ENCODE data around the gene SLC16A1.

SLC16A1 gene

GRCh38 chr1:112975336-112975735 is 19.3 kb upstream of the SLC16A1 start:
- H3K4me3 ChIP-seq (ENCODE audit: low read length, poor library complexity, severe bottlenecking) = no peak overlapping the region
- H3K79me2 ChIP-seq (ENCODE audit: insufficient read depth, low read length) = no peaks in the 10 kb centered on the region
- H3K4me2 ChIP-seq (ENCODE audit: low read depth, low read length, poor library complexity, severe bottlenecking) = no peak overlapping the region
- no peak overlapping the region for H2AFZ ChIP-seq (ENCODE audit: low read length)
- H3K27me3 ChIP-seq (ENCODE audit: insufficient read depth, low read length, poor library complexity, severe bottlenecking) = no peaks in the 10 kb centered on the region
- no peaks in the 10 kb centered on the region for H3K36me3 ChIP-seq (ENCODE audit: insufficient read depth, low read length)
- TF ChIP-seq EZH2phosphoT487 (IDR thresholded peaks at IDR 0.05; ENCODE audit: borderline replicate concordance) = no peak
- TF ChIP-seq CTCF (conservative IDR thresholded peaks at IDR 0.05; ENCODE audit: low read length) = no peak
- no peaks in the 10 kb centered on the region for H3K4me1 ChIP-seq (ENCODE audit: insufficient read depth, low read length, poor library complexity, severe bottlenecking)
- H3F3A ChIP-seq (ENCODE audit: low read depth) = no peaks in the 10 kb centered on the region
- H3K9ac ChIP-seq (ENCODE audit: low read depth, low read length, poor library complexity, severe bottlenecking) = no peak overlapping the region
- H4K20me1 ChIP-seq (ENCODE audit: insufficient read depth, low read length, poor library complexity, severe bottlenecking) = no peaks in the 10 kb centered on the region
- no peaks in the 10 kb centered on the region for H3K9me2 ChIP-seq (replicated peaks; ENCODE audit: low read depth, low read length)
- no peaks in the 10 kb centered on the region for H3K9me3 ChIP-seq (ENCODE audit: insufficient read depth, low read depth, low read length)

GRCh38 chr1:112974646-112975045 is 18.6 kb upstream of the SLC16A1 start:
- Histone ChIP-seq H3K4me1 (ENCODE audit: insufficient read depth, low read length, poor library complexity, severe bottlenecking) (no peaks in the 10 kb centered on the region), H2AFZ (ENCODE audit: low read length) (no peak overlapping the region), H4K20me1 (ENCODE audit: insufficient read depth, low read length, poor library complexity, severe bottlenecking) (no peaks in the 10 kb centered on the region), H3F3A (ENCODE audit: low read depth) (no peaks in the 10 kb centered on the region), H3K9me3 (ENCODE audit: insufficient read depth, low read depth, low read length) (no peaks in the 10 kb centered on the region), H3K79me2 (ENCODE audit: insufficient read depth, low read length) (no peaks in the 10 kb centered on the region), H3K4me2 (ENCODE audit: low read depth, low read length, poor library complexity, severe bottlenecking) (no peak overlapping the region), H3K36me3 (ENCODE audit: insufficient read depth, low read length) (no peaks in the 10 kb centered on the region), H3K9ac (ENCODE audit: low read depth, low read length, poor library complexity, severe bottlenecking) (no peak overlapping the region), H3K9me2 (replicated peaks; ENCODE audit: low read depth, low read length) (no peaks in the 10 kb centered on the region), H3K4me3 (ENCODE audit: low read length, poor library complexity, severe bottlenecking) (no peak overlapping the region), H3K27me3 (ENCODE audit: insufficient read depth, low read length, poor library complexity, severe bottlenecking) (no peaks in the 10 kb centered on the region)
- TF ChIP-seq CTCF (conservative IDR thresholded peaks at IDR 0.05; ENCODE audit: low read length) (no peak), EZH2phosphoT487 (IDR thresholded peaks at IDR 0.05; ENCODE audit: borderline replicate concordance) (no peak)

GRCh38 chr1:112973788-112974187 is 17.8 kb upstream of the SLC16A1 start:
- H3K36me3 ChIP-seq (ENCODE audit: insufficient read depth, low read length) = no peaks in the 10 kb centered on the region
- no peaks in the 10 kb centered on the region for H3K9me3 ChIP-seq (ENCODE audit: insufficient read depth, low read depth, low read length)
- no peaks in the 10 kb centered on the region for H3K4me1 ChIP-seq (ENCODE audit: insufficient read depth, low read length, poor library complexity, severe bottlenecking)
- H2AFZ ChIP-seq (ENCODE audit: low read length) = no peak overlapping the region
- H3K4me2 ChIP-seq (ENCODE audit: low read depth, low read length, poor library complexity, severe bottlenecking) = no peak overlapping the region
- no peak overlapping the region for H3K9ac ChIP-seq (ENCODE audit: low read depth, low read length, poor library complexity, severe bottlenecking)
- TF ChIP-seq EZH2phosphoT487 (IDR thresholded peaks at IDR 0.05; ENCODE audit: borderline replicate concordance) = no peak
- no peak for TF ChIP-seq CTCF (conservative IDR thresholded peaks at IDR 0.05; ENCODE audit: low read length)
- no peaks in the 10 kb centered on the region for H3K9me2 ChIP-seq (replicated peaks; ENCODE audit: low read depth, low read length)
- no peaks in the 10 kb centered on the region for H3K79me2 ChIP-seq (ENCODE audit: insufficient read depth, low read length)
- no peaks in the 10 kb centered on the region for H4K20me1 ChIP-seq (ENCODE audit: insufficient read depth, low read length, poor library complexity, severe bottlenecking)
- H3K4me3 ChIP-seq (ENCODE audit: low read length, poor library complexity, severe bottlenecking) = no peak overlapping the region
- no peaks in the 10 kb centered on the region for H3K27me3 ChIP-seq (ENCODE audit: insufficient read depth, low read length, poor library complexity, severe bottlenecking)
- H3F3A ChIP-seq (ENCODE audit: low read depth) = no peaks in the 10 kb centered on the region
